AG08396 (cell line): ENCODE measurements around the gene CCDC34.

ENCODE experiments used
- DNase-seq: peaks from one replicate; pipeline ENCODE4 v3.0.0; 2012; ENCODE audit warnings: low spot score, mixed read lengths

Gene CCDC34

GRCh38 chr11:27362749-27363575 is at the start of gene CCDC34:
Gene CCDC34 (minus strand): TSS chr11:27363215. CDS start chr11:27363194, 21 bp downstream.
- peak; percentile 97 for DNase-seq

- DNase-seq: no peak
Observed at GRCh38 chr11:27412192-27412691, 49.2 kb upstream of the CCDC34 start.

GRCh38 chr11:27411328-27411727 is 48.3 kb upstream of the CCDC34 start:
- DNase-seq: no peak

- no peak for DNase-seq
Observed at GRCh38 chr11:27410272-27410671, 47.3 kb upstream of the CCDC34 start.

GRCh38 chr11:27409742-27410141 is 46.7 kb upstream of the CCDC34 start:
- no peak for DNase-seq

- DNase-seq: no peak
Observed at GRCh38 chr11:27409049-27409448, 46.0 kb upstream of the CCDC34 start.

- DNase-seq: no peak
Observed at GRCh38 chr11:27408246-27408800, 45.3 kb upstream of the CCDC34 start.

GRCh38 chr11:27406498-27407354 is 43.7 kb upstream of the CCDC34 start:
- no peak for DNase-seq

- no peak for DNase-seq
Observed at GRCh38 chr11:27405134-27405533, 42.1 kb upstream of the CCDC34 start.

GRCh38 chr11:27404427-27404826 is 41.4 kb upstream of the CCDC34 start:
- no peak for DNase-seq

- no peak for DNase-seq
Observed at GRCh38 chr11:27403195-27403594, 40.2 kb upstream of the CCDC34 start.

GRCh38 chr11:27402450-27402849 is 39.4 kb upstream of the CCDC34 start:
- DNase-seq: no peak

- no peak for DNase-seq
Observed at GRCh38 chr11:27401833-27402316, 38.9 kb upstream of the CCDC34 start.

- no peak for DNase-seq
Observed at GRCh38 chr11:27401280-27401832, 38.3 kb upstream of the CCDC34 start.

- DNase-seq: no peak
Observed at GRCh38 chr11:27398400-27398770, 35.4 kb upstream of the CCDC34 start.

- no peak for DNase-seq
Observed at GRCh38 chr11:27397624-27398399, 34.8 kb upstream of the CCDC34 start.

- no peak for DNase-seq
Observed at GRCh38 chr11:27396259-27396839, 33.3 kb upstream of the CCDC34 start.

GRCh38 chr11:27395556-27396258 is 32.7 kb upstream of the CCDC34 start:
- DNase-seq: no peak

- no peak for DNase-seq
Observed at GRCh38 chr11:27394781-27395228, 31.8 kb upstream of the CCDC34 start.
